ENCODE measurements around the gene TMEM52. TPM values are rescaled to one million over a fixed set of nuclear protein-coding genes. Genes with fewer than 3 reads are reported as not detected.

The TMEM52 gene
- total RNA-seq, 6 experiments from 2014 or later, result 0.21 to 0.38 (median 0.25) TPM; not detected in 3

- no peak for DNase-seq
- no peaks in the 10 kb centered on the region for H3K36me3 Mint-ChIP-seq (ENCODE audit: low read depth)
- H3K9me3 Mint-ChIP-seq, result no peaks in the 10 kb centered on the region
- H3K27me3 Mint-ChIP-seq (ENCODE audit: insufficient read depth), result peaks cover 7% of the 10 kb centered on the region; the same call in 1 of the 2 replicates
- no peak for TF ChIP-seq CTCF (IDR thresholded peaks at IDR 0.05)
- H3K27ac Mint-ChIP-seq, result peak overlapping the region; percentile 63; the same call in 1 of the 2 replicates
- H3K4me3 Mint-ChIP-seq, result no peak overlapping the region
- peaks cover 11% of the 10 kb centered on the region for H3K4me1 Mint-ChIP-seq (ENCODE audit: low read depth)
Observed at GRCh38 chr1:1911350-1912041, 7.6 kb downstream of the TMEM52 start.

- H3K27me3 Mint-ChIP-seq (ENCODE audit: insufficient read depth), result peaks cover 4% of the 10 kb centered on the region; the same call in 1 of the 2 replicates
- no peak for TF ChIP-seq CTCF (IDR thresholded peaks at IDR 0.05)
- H3K4me1 Mint-ChIP-seq (ENCODE audit: low read depth), result peaks cover 17% of the 10 kb centered on the region
- no peaks in the 10 kb centered on the region for H3K36me3 Mint-ChIP-seq (ENCODE audit: low read depth)
- no peak for DNase-seq
- no peaks in the 10 kb centered on the region for H3K9me3 Mint-ChIP-seq
- H3K27ac Mint-ChIP-seq, result 0 out of 2 replicates have a peak overlapping the region, but pooled peaks have one; percentile 88
- no peak overlapping the region for H3K4me3 Mint-ChIP-seq
Observed at GRCh38 chr1:1910651-1911331, 8.3 kb downstream of the TMEM52 start.

DNA sequence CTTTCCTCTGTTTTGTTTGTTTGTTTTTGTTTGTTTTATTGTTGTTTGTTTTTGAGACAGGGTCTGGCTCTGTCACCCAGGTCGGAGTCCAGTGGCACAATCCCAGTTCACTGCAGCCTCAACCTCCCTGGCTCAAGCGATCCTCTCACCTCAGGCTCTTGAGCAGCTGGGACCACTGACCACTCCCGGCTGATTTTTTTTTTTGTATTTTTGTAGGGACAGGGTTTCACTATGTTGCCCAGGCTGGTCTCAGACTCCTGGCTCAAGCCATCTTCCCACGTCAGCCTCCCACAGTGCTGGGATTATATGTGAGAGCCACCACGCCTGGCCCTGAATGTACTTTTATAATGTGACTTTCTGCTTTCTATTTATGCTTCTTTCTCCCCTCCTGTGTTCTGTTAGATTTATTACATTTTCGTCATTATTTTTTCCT is 9.0 kb downstream of the TMEM52 start:
- TF ChIP-seq CTCF (IDR thresholded peaks at IDR 0.05), result no peak
- peaks cover 4% of the 10 kb centered on the region; the same call in 1 of the 2 replicates for H3K27me3 Mint-ChIP-seq (ENCODE audit: insufficient read depth)
- H3K4me3 Mint-ChIP-seq, result peak overlapping the region; percentile 83
- peaks cover 17% of the 10 kb centered on the region for H3K4me1 Mint-ChIP-seq (ENCODE audit: low read depth)
- no peak for DNase-seq
- peak overlapping the region; percentile 88 for H3K27ac Mint-ChIP-seq
- H3K9me3 Mint-ChIP-seq, result no peaks in the 10 kb centered on the region
- H3K36me3 Mint-ChIP-seq (ENCODE audit: low read depth), result no peaks in the 10 kb centered on the region

DNA sequence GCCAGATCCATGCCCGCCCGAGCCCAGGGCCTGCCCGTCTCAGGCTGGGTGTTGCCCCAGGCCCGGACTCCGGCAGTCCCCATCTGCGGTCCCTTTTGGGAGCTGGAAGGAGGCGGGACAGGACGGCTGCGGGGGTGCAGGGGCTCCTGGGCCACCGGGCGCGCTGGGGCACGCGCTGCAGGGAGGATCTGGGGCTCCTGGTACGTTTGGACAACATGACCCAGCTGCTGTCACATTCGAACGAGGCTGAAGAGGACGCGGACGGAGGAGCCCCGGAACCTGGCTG is 10.6 kb downstream of the TMEM52 start:
- no peak for TF ChIP-seq CTCF (IDR thresholded peaks at IDR 0.05)
- peak overlapping the region; percentile 79 for H3K4me3 Mint-ChIP-seq
- no peaks in the 10 kb centered on the region for H3K9me3 Mint-ChIP-seq
- no peak overlapping the region for H3K27ac Mint-ChIP-seq
- no peak for DNase-seq
- H3K36me3 Mint-ChIP-seq (ENCODE audit: low read depth), result no peaks in the 10 kb centered on the region
- no peaks in the 10 kb centered on the region for H3K27me3 Mint-ChIP-seq (ENCODE audit: insufficient read depth)
- peaks cover 17% of the 10 kb centered on the region for H3K4me1 Mint-ChIP-seq (ENCODE audit: low read depth)

- H3K27ac Mint-ChIP-seq, result peak overlapping the region; percentile 4; the same call in 1 of the 2 replicates
- H3K9me3 Mint-ChIP-seq, result no peaks in the 10 kb centered on the region; the same call in 1 of the 2 replicates
- H3K4me1 Mint-ChIP-seq (ENCODE audit: low read depth), result peaks cover 17% of the 10 kb centered on the region
- H3K4me3 Mint-ChIP-seq, result no peak overlapping the region
- H3K27me3 Mint-ChIP-seq (ENCODE audit: insufficient read depth), result no peaks in the 10 kb centered on the region
- no peaks in the 10 kb centered on the region for H3K36me3 Mint-ChIP-seq (ENCODE audit: low read depth)
- DNase-seq, result no peak
- no peak for TF ChIP-seq CTCF (IDR thresholded peaks at IDR 0.05)
Observed at GRCh38 chr1:1907098-1907736, 11.9 kb downstream of the TMEM52 start.
